Fibroblast of gingiva (primary cell): ENCODE measurements around the gene AMIGO2.
"Not testable (repeated sequence)": the region's sequence is repeated elsewhere in the genome, so short reads cannot be mapped to it uniquely, and the experiment has no call there.

ENCODE experiments used
- DNase-seq: peaks from one replicate; pipeline ENCODE4 v3.0.0-alpha.2; 2011; ENCODE audit warnings: low read depth

Gene AMIGO2

GRCh38 chr12:47074757-47075156 is 5.0 kb downstream of the AMIGO2 start:
- no peak for DNase-seq

GRCh38 chr12:47073951-47074350 is 5.8 kb downstream of the AMIGO2 start:
- DNase-seq = no peak

GRCh38 chr12:47071241-47071852 is 8.4 kb downstream of the AMIGO2 start:
- DNase-seq = no peak

- DNase-seq = no peak
Observed at GRCh38 chr12:47070310-47070709, 9.4 kb downstream of the AMIGO2 start.

- DNase-seq = no peak
Observed at GRCh38 chr12:47068539-47068938, 11.2 kb downstream of the AMIGO2 start.

GRCh38 chr12:47067771-47068431 is 11.9 kb downstream of the AMIGO2 start:
- no peak for DNase-seq

- DNase-seq = no peak
Observed at GRCh38 chr12:47067176-47067575, 12.6 kb downstream of the AMIGO2 start.

GRCh38 chr12:47066278-47067025 is 13.3 kb downstream of the AMIGO2 start:
- no peak for DNase-seq

GRCh38 chr12:47065546-47065945 is 14.2 kb downstream of the AMIGO2 start:
- no peak for DNase-seq

- DNase-seq = not testable (repeated sequence)
Observed at GRCh38 chr12:47058640-47059039, 21.1 kb downstream of the AMIGO2 start.

GRCh38 chr12:47056944-47057343 is 22.8 kb downstream of the AMIGO2 start:
- not testable (repeated sequence) for DNase-seq

- not testable (repeated sequence) for DNase-seq
Observed at GRCh38 chr12:47055856-47056255, 23.9 kb downstream of the AMIGO2 start.

- no peak for DNase-seq
Observed at GRCh38 chr12:47054659-47055058, 25.1 kb downstream of the AMIGO2 start.

GRCh38 chr12:47053961-47054360 is 25.8 kb downstream of the AMIGO2 start:
- no peak for DNase-seq

- no peak for DNase-seq
Observed at GRCh38 chr12:47052274-47052673, 27.5 kb downstream of the AMIGO2 start.

- DNase-seq = not testable (repeated sequence)
Observed at GRCh38 chr12:47051291-47051690, 28.5 kb downstream of the AMIGO2 start.

GRCh38 chr12:47048541-47048940 is 31.2 kb downstream of the AMIGO2 start:
- no peak for DNase-seq

- DNase-seq = no peak
Observed at GRCh38 chr12:47041327-47041726, 38.4 kb downstream of the AMIGO2 start.

GRCh38 chr12:47039756-47040155 is 40.0 kb downstream of the AMIGO2 start:
- no peak for DNase-seq

GRCh38 chr12:47039079-47039478 is 40.7 kb downstream of the AMIGO2 start:
- DNase-seq = no peak

- DNase-seq = no peak
Observed at GRCh38 chr12:47038270-47038748, 41.5 kb downstream of the AMIGO2 start.

GRCh38 chr12:47035484-47035883 is 44.3 kb downstream of the AMIGO2 start:
- peak; percentile 65 for DNase-seq

- no peak for DNase-seq
Observed at GRCh38 chr12:47034661-47035060, 45.1 kb downstream of the AMIGO2 start.
